Rectal smooth muscle tissue (tissue), 1 donor: Measurements from ENCODE around the gene DNASE1L1.

Source experiments
- H3K27ac ChIP-seq: one replicate; pipeline ENCODE4 v1.7.0; 2013; ENCODE audit warnings: low read depth, low read length, inconsistent platforms
- H3K27me3 ChIP-seq: one replicate; pipeline ENCODE4 v1.7.0; 2013; ENCODE audit warnings: low read length; ENCODE audit not compliant: control insufficient read depth, insufficient read depth
- H3K36me3 ChIP-seq: one replicate; pipeline ENCODE4 v1.7.0; 2013; ENCODE audit warnings: low read length; ENCODE audit not compliant: control insufficient read depth, insufficient read depth
- H3K4me1 ChIP-seq: one replicate; pipeline ENCODE4 v1.7.0; 2013; ENCODE audit warnings: low read length; ENCODE audit not compliant: control insufficient read depth, insufficient read depth
- H3K4me3 ChIP-seq: one replicate; pipeline ENCODE4 v1.7.0; 2013; ENCODE audit warnings: low read length
- H3K9ac ChIP-seq: one replicate; pipeline ENCODE4 v1.7.0; 2013; ENCODE audit warnings: low read length

DNASE1L1 gene

GRCh38 chrX:154433605-154434004 is 24.6 kb upstream of the DNASE1L1 start:
- H3K4me3 ChIP-seq, result no peak overlapping the region
- H3K27ac ChIP-seq, result no peak overlapping the region
- H3K27me3 ChIP-seq, result no peaks in the 10 kb centered on the region
- H3K4me1 ChIP-seq, result peaks cover 10% of the 10 kb centered on the region
- H3K9ac ChIP-seq, result no peak overlapping the region
- H3K36me3 ChIP-seq, result peaks cover 12% of the 10 kb centered on the region

- Histone ChIP-seq H3K27ac (no peak overlapping the region), H3K9ac (no peak overlapping the region), H3K36me3 (peaks cover 12% of the 10 kb centered on the region), H3K4me1 (peaks cover 6% of the 10 kb centered on the region), H3K4me3 (no peak overlapping the region), H3K27me3 (no peaks in the 10 kb centered on the region)
These were observed 23.2 kb upstream of the DNASE1L1 start for GRCh38 chrX:154432210-154432609.

GRCh38 chrX:154431341-154431740 is 22.3 kb upstream of the DNASE1L1 start:
- Histone ChIP-seq H3K4me3 (no peak overlapping the region), H3K9ac (no peak overlapping the region), H3K27ac (no peak overlapping the region), H3K27me3 (no peaks in the 10 kb centered on the region), H3K4me1 (peaks cover 6% of the 10 kb centered on the region), H3K36me3 (peaks cover 12% of the 10 kb centered on the region)

- Histone ChIP-seq H3K4me3 (no peak overlapping the region), H3K9ac (no peak overlapping the region), H3K27me3 (no peaks in the 10 kb centered on the region), H3K4me1 (peaks cover 6% of the 10 kb centered on the region), H3K36me3 (peaks cover 12% of the 10 kb centered on the region), H3K27ac (no peak overlapping the region)
These were observed 21.9 kb upstream of the DNASE1L1 start for GRCh38 chrX:154430916-154431315.

GRCh38 chrX:154430479-154430878 is 21.4 kb upstream of the DNASE1L1 start:
- Histone ChIP-seq H3K36me3 (peaks cover 12% of the 10 kb centered on the region), H3K4me1 (peaks cover 6% of the 10 kb centered on the region), H3K9ac (no peak overlapping the region), H3K27me3 (no peaks in the 10 kb centered on the region), H3K4me3 (no peak overlapping the region), H3K27ac (no peak overlapping the region)

- no peaks in the 10 kb centered on the region for H3K27me3 ChIP-seq
- no peak overlapping the region for H3K27ac ChIP-seq
- no peak overlapping the region for H3K9ac ChIP-seq
- peaks cover 6% of the 10 kb centered on the region for H3K4me1 ChIP-seq
- peak overlapping the region; percentile 77 for H3K4me3 ChIP-seq
- H3K36me3 ChIP-seq, result peaks cover 12% of the 10 kb centered on the region
These were observed 20.7 kb upstream of the DNASE1L1 start for GRCh38 chrX:154429711-154430110.

- peaks cover 6% of the 10 kb centered on the region for H3K4me1 ChIP-seq
These were observed 19.4 kb upstream of the DNASE1L1 start, which contains the start of gene ATP6AP1 for GRCh38 chrX:154428176-154429171. Gene ATP6AP1, plus strand, starts transcription at chrX:154428677. Its CDS starts 16 bp downstream, at chrX:154428693.

GRCh38 chrX:154426916-154427770 is 18.1 kb upstream of the DNASE1L1 start:
- Histone ChIP-seq H3K9ac (no peak overlapping the region), H3K27me3 (no peaks in the 10 kb centered on the region), H3K4me3 (no peak overlapping the region), H3K4me1 (peaks cover 6% of the 10 kb centered on the region), H3K27ac (no peak overlapping the region), H3K36me3 (peaks cover 1% of the 10 kb centered on the region)

More at GRCh38 chrX:154428176-154429171, 19.4 kb upstream of the DNASE1L1 start, which contains the start of gene ATP6AP1:
- Histone ChIP-seq H3K36me3 (peaks cover 7% of the 10 kb centered on the region), H3K9ac (no peak within 1 kb of the TSS), H3K27me3 (no peaks in the 10 kb centered on the region), H3K27ac (peak within 1 kb of the TSS; percentile 64), H3K4me3 (peak within 1 kb of the TSS; percentile 77)

- H3K27ac ChIP-seq, result no peak overlapping the region
- no peaks in the 10 kb centered on the region for H3K4me1 ChIP-seq
- peaks cover 3% of the 10 kb centered on the region for H3K27me3 ChIP-seq
- H3K9ac ChIP-seq, result no peak overlapping the region
- H3K4me3 ChIP-seq, result no peak overlapping the region
- no peaks in the 10 kb centered on the region for H3K36me3 ChIP-seq
These were observed 11.3 kb upstream of the DNASE1L1 start for GRCh38 chrX:154420402-154420756.

GRCh38 chrX:154419688-154420401 is 10.8 kb upstream of the DNASE1L1 start:
- Histone ChIP-seq H3K27ac (no peak overlapping the region), H3K4me3 (no peak overlapping the region), H3K27me3 (peaks cover 3% of the 10 kb centered on the region), H3K4me1 (no peaks in the 10 kb centered on the region), H3K36me3 (no peaks in the 10 kb centered on the region), H3K9ac (no peak overlapping the region)

- Histone ChIP-seq H3K27ac (no peak overlapping the region), H3K4me3 (no peak overlapping the region), H3K9ac (no peak overlapping the region), H3K27me3 (peaks cover 3% of the 10 kb centered on the region), H3K36me3 (no peaks in the 10 kb centered on the region), H3K4me1 (no peaks in the 10 kb centered on the region)
These were observed 10.1 kb upstream of the DNASE1L1 start for GRCh38 chrX:154419189-154419588.

- Histone ChIP-seq H3K4me3 (no peak overlapping the region), H3K27me3 (peaks cover 4% of the 10 kb centered on the region), H3K4me1 (no peaks in the 10 kb centered on the region), H3K9ac (no peak overlapping the region), H3K36me3 (no peaks in the 10 kb centered on the region), H3K27ac (no peak overlapping the region)
These were observed 8.1 kb upstream of the DNASE1L1 start for GRCh38 chrX:154417157-154417556.
